ENCODE measurements around the gene ENTPD6.
"Not testable (repeated sequence)": the region's sequence is repeated elsewhere in the genome, so short reads cannot be mapped to it uniquely, and the experiment has no call there.

ENTPD6 gene

DNA sequence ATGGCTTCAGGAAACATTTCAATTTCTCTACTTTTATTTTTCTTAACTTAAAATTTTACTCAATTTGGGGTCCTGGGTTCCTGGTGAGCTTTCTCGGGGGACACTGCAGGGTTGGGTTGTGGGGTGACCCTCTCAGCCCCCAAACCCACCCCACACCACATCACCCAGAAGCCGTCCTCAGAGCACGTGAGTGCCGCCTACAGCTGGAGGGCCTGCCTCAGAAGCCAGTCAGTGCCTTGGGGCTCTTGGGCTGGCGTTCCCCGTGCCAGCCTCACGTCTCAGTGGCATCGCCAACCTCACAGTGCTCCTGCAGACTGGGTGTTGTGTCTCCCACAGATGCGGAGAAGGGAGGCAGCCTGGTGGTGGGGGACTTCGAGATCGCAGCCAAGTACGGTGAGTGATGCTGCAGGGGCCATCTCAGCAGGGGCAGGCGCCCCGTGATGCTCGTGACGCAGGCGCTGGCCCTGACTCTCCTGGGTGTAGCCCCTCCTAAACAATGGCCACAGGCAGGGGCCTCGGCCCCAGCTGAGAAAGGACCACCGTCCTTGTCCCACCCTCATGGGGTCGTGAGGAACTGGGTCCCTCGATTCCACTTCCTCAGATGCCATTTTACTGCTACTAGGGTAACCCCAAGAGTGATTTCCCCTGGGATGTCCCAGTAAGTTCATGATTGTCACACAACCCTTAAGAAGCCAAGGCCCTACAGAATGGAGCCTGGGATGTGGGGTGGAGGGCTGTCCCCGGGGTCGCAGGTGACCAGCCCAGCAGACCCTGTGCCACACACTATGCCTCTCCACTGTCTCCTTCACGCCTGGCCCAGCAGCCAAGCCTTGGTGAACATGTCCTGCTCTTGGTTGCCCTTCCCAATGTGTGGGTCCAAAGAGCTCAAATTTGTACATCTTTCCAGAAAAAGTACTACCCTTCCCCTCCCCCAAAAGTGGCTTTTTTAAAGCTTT is 28.5 kb downstream of the ENTPD6 start:
- no peak for DNase-seq (ENCODE audit: low read depth)

- no peak for DNase-seq (ENCODE audit: low read depth)
Measured at GRCh38 chr20:25224941-25225340, 29.4 kb downstream of the ENTPD6 start.

- no peak for DNase-seq (ENCODE audit: low read depth)
Measured at GRCh38 chr20:25225642-25226432, 30.3 kb downstream of the ENTPD6 start.

DNA sequence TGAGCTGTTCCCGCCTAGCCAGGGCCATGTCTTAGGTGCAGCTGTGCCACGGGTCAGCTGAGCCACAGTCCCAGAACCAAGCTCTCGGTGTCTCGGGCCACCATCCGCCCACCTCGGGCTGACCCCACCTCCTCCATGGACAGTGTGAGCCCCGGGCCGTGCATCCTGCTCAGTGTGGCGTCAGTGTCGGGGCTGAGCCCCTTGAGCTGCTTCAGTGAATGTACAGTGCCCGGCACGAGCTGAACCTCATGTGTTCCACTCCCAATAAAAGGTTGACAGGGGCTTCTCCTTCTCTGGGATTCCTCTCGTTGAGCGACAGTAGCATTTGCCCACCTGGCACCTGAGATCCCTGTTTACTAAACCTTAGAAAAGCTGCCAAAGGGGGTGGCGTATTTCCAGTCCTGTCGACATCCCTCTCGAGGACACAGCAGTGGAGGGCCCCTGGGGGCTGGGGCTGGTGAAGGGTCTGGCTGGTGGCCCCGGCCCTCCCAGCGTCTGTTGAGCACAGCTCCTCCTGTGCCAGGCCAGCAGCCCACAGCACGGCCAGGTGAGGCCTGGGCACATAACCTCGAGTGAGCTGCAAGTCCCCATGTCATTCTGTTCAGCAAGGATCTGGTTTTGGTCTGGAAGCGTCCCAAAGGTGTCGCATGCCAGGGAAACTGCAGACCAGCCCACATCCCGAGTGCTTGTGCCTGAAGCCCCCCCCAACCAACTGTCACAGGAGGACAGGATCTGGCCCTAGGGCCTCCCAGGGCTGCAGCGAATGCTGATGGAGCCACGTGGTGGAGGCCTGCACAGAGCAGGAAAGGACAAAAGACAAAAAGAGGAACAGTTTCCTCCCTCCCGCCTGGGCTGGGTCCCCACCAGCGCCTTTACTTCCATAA is 31.2 kb downstream of the ENTPD6 start:
- DNase-seq (ENCODE audit: low read depth), result no peak

GRCh38 chr20:25227317-25227831 is 31.9 kb downstream of the ENTPD6 start:
- peak; percentile 60 for DNase-seq (ENCODE audit: low read depth)

- no peak for DNase-seq (ENCODE audit: low read depth)
Measured at GRCh38 chr20:25229486-25230165, 34.1 kb downstream of the ENTPD6 start.

- DNase-seq (ENCODE audit: low read depth), result no peak
Measured at GRCh38 chr20:25230166-25230831, 34.8 kb downstream of the ENTPD6 start.

- DNase-seq (ENCODE audit: low read depth), result no peak
Measured at GRCh38 chr20:25233016-25233772, 37.7 kb downstream of the ENTPD6 start.

DNA sequence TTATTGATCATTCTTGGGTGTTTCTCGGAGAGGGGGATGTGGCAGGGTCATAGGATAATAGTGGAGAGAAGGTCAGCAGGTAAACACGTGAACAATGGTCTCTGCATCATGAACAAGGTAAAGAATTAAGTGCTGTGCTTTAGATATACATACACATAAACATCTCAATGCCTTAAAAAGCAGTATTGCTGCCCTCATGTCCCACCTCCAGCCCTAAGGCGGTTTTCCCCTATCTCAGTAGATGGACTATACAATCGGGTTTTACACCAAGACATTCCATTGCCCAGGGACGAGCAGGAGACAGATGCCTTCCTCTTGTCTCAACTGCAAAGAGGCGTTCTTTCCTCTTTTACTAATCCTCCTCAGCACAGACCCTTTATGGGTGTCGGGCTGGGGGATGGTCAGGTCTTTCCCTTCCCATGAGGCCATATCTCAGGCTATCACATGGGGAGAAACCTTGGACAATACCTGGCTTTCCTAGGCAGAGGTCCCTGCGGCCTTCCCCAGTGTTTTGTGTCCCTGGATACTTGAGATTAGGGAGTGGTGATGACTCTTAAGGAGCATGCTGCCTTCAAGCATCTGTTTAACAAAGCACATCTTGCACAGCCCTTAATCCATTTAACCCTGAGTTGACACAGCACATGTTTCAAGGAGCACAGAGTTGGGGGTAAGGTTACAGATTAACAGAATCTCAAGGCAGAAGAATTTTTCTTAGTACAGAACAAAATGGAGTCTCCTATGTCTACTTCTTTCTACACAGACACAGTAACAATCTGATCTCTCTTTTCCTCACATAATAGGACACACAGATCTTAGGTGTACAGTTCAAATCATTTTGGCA is 38.7 kb downstream of the ENTPD6 start:
- not testable (repeated sequence) for DNase-seq (ENCODE audit: low read depth)

GRCh38 chr20:25236450-25237304 is 41.2 kb downstream of the ENTPD6 start:
- no peak for DNase-seq (ENCODE audit: low read depth)

- DNase-seq (ENCODE audit: low read depth), result peak; percentile 100
Measured at GRCh38 chr20:25237610-25238318, 42.3 kb downstream of the ENTPD6 start.

DNA sequence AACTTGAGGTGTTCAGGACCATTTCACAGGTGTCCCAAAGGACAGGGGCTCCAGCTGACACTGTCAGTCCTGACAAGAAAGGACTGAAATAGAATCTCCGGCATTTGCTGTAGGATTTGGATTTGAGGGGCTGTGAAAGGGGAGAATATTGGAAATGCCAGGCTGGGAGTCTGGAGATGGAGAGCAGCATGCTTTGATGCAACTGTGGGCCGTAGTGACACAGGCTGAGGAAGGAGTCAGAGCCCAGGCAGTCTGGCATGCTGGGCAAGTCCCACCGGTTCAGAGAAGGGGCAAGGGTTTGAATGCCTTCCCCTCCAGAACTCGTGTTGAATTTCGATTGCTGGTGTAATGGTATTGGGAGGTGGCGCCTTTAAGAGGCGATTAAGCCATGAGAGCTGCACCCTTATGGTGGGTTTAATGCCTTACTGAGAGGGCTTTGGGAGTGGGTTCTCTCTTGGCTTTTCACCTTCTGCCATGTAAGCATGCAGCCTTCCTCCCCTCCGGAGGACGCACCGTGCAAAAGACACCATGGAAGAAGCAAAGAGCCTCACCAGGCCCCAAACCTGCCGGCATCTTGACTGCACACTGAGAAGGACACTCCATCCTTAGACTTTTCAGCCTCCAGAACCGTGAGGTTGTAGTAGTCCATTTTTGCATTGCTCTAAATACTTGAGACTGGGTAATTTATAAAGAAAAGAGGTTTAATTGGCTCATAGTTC is 43.0 kb downstream of the ENTPD6 start:
- DNase-seq (ENCODE audit: low read depth), result no peak

DNA sequence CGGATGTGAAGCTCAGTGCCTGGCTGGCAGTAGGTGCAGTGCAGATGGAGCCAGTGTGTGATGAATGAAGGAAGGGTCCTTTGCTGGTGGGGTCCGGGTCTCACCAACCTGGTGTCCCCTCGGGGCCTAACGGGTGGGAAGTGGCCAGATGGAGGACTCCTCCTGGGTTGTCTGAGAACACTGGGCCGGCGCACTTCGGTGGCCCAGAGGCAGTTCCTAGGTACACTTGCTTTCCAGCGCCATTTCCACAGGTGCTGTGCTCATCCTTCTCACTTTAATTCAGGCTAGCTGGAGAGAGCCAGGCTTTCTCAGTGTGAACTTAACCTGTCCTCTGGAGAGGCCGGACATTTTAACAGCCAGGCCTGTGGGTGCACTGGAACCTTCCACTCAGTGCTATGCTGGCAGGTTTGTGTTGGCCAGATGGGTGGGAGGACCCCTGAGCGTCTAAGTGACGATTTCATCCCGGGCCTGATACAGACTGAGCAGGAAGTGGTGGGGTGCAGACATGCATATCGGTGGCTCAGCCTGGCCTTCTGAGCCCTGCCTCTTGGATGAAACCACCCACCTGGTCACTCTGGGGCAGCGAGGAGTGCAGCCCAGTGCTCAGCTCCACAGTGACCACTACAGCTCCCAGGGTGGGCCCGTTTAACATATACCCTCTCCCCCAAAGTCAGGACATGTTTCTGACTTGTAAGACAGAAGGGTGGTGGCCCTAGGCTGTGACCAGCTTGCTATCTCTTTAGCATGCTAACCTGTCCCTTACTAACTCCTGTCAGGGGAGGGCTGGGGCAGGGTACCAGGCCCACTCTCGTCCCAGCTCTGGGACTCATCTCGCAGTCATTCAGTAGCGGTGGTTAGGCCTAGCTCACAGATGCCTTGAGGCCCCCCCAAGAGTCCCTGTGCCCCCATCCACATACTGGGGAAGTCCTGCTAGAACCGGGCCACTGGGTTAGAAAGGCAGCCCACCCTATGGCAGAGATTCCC is 44.2 kb downstream of the ENTPD6 start:
- no peak for DNase-seq (ENCODE audit: low read depth)

GRCh38 chr20:25240851-25241658 is 45.5 kb downstream of the ENTPD6 start:
- DNase-seq (ENCODE audit: low read depth), result not testable (repeated sequence)

DNA sequence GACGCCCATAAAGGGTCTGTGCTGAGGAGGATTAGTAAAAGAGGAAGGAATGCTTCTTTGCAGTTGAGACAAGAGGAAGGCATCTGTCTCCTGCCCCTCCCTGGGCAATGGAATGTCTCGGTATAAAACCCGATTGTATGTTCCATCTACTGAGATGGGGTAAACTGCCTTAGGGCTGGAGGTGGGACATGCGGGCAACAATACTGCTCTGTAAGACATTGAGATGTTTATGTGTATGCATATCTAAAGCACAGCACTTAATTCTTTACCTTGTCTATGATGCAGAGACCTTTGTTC is 46.1 kb downstream of the ENTPD6 start:
- not testable (repeated sequence) for DNase-seq (ENCODE audit: low read depth)

Data from GM04503 (cell line).